Stomach (tissue), 4 donors: ENCODE results near the gene ACSF3.

Experiments used
- EP300 ChIP-seq: sonication (generic); formaldehyde crosslinking; IDR thresholded peaks from one replicate; pipeline ENCODE4 v1.6.1; 2017; ENCODE audit warnings: antibody characterized with exemption
- POLR2AphosphoS5 ChIP-seq, 3 donors: sonication (generic); formaldehyde crosslinking; IDR thresholded peaks; one replicate each; pipeline ENCODE4 v1.6.1; 2016; ENCODE audit warnings: antibody characterized with exemption in 3 of 3
- TF ChIP-seq, protein P1 (sequence below), 7 experiments: fragments of 450-650 bp in 4 of 7; fragments of 200-600 bp in 3 of 7; sonication (generic) in 3 of 7; IDR thresholded peaks; one replicate each; pipeline ENCODE4 v1.5.1; 2016 to 2019; ENCODE audit warnings: antibody characterized with exemption in 7 of 7, control low read depth in 2 of 7, mild to moderate bottlenecking in 1 of 7

DNA sequence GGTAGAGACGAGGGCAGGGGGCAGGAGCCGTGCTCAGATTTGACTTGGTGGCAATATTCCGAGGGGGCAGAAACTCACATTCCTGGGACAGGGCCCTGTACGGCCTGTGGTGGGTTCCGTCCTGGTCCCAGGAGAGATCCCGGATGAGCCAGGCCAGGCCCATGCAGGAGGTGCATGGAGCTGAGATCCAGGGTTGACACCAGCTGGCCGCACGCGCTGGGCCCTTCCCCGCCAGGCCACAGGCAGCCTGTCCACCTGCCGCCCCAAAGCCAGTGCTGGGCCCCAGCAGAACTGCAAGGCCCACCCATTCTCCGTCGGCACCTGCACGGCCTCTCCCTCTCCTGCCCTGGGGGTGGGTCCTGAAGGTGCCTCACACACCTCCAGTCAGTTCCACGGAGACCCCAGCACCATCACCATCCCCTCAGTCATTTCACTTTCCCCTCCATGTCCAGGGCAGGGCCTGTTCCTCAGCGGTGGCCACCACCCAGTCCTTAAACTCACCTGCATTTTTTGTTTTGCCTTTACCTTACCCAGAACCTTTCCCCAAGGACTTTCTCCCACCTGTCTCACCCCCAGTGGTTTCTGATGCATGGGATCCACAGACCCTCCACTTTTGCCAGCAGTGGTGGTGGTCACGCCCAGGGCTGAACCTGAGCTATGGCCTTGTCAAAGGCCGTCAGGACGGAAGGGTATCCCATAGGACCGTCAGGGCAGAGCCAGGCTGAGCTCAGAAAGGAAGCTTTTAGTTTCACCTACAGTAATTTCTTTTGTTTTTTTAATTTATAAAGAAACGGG is 52.8 kb downstream of the ACSF3 start:
- TF ChIP-seq, protein P1, sequence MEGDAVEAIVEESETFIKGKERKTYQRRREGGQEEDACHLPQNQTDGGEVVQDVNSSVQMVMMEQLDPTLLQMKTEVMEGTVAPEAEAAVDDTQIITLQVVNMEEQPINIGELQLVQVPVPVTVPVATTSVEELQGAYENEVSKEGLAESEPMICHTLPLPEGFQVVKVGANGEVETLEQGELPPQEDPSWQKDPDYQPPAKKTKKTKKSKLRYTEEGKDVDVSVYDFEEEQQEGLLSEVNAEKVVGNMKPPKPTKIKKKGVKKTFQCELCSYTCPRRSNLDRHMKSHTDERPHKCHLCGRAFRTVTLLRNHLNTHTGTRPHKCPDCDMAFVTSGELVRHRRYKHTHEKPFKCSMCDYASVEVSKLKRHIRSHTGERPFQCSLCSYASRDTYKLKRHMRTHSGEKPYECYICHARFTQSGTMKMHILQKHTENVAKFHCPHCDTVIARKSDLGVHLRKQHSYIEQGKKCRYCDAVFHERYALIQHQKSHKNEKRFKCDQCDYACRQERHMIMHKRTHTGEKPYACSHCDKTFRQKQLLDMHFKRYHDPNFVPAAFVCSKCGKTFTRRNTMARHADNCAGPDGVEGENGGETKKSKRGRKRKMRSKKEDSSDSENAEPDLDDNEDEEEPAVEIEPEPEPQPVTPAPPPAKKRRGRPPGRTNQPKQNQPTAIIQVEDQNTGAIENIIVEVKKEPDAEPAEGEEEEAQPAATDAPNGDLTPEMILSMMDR (IDR thresholded peaks at IDR 0.05) = no peak
- TF ChIP-seq POLR2AphosphoS5 (IDR thresholded peaks at IDR 0.05) (no peak), EP300 (no peak)
